ENCODE results near the gene FRMD4B. TPM values are rescaled to one million over a fixed set of nuclear protein-coding genes. Genes with fewer than 3 reads are reported as not detected.
"Not testable (repeated sequence)": the region's sequence is repeated elsewhere in the genome, so short reads cannot be mapped to it uniquely, and the experiment has no call there.

Gene FRMD4B
- total RNA-seq, 2 donors from 2014 or later: 36.7 to 38.1 TPM

- intact Hi-C loops (cut with DNase I): no loop called here
- ATAC-seq (peak; percentile 85), DNase-seq (peak; percentile 30)
Measured at GRCh38 chr3:69236812-69237707, 148.8 kb downstream of the FRMD4B start.

GRCh38 chr3:69235882-69236281, 150.0 kb downstream of the FRMD4B start:
- intact Hi-C loops (cut with DNase I): no loop called here
- DNase-seq: no peak
- ATAC-seq: no peak

- intact Hi-C loops (cut with DNase I); DNase-seq; ATAC-seq: not testable (repeated sequence)
Measured at GRCh38 chr3:69235227-69235626, 150.7 kb downstream of the FRMD4B start.

GRCh38 chr3:69232482-69232881, 153.4 kb downstream of the FRMD4B start:
- DNase-seq (no peak), ATAC-seq (no peak)
- intact Hi-C loops (cut with DNase I): no loop called here

- DNase-seq: peak; percentile 39
- peak; percentile 59 to 97 for ATAC-seq
- intact Hi-C loops (cut with DNase I): no loop called here
Measured at GRCh38 chr3:69231929-69232440, 153.9 kb downstream of the FRMD4B start.

- ATAC-seq: no peak
- no peak for DNase-seq
- intact Hi-C loops (cut with DNase I): no loop called here
Measured at GRCh38 chr3:69226071-69226470, 159.8 kb downstream of the FRMD4B start.

- ATAC-seq (no peak), DNase-seq (no peak)
- intact Hi-C loops (cut with DNase I): no loop called here
Measured at GRCh38 chr3:69219101-69219708, 166.7 kb downstream of the FRMD4B start.

- ATAC-seq: no peak
- DNase-seq: no peak
- intact Hi-C loops (cut with DNase I): no loop called here
Measured at GRCh38 chr3:69218079-69218478, 167.8 kb downstream of the FRMD4B start.

- ATAC-seq (no peak), DNase-seq (no peak)
- intact Hi-C loops (cut with DNase I): no loop called here
Measured at GRCh38 chr3:69216981-69217380, 168.9 kb downstream of the FRMD4B start.

GRCh38 chr3:69214241-69214640, 171.6 kb downstream of the FRMD4B start:
- intact Hi-C loops (cut with DNase I): no loop called here
- ATAC-seq: peak in 1 of 2 donors; percentile 25
- no peak for DNase-seq

GRCh38 chr3:69212411-69213160, 173.3 kb downstream of the FRMD4B start:
- ATAC-seq (peak in 1 of 2 donors; percentile 52), DNase-seq (no peak)
- intact Hi-C loops (cut with DNase I): no loop called here

GRCh38 chr3:69210068-69210730, 175.7 kb downstream of the FRMD4B start:
- no peak for DNase-seq
- intact Hi-C loops (cut with DNase I): no loop called here
- ATAC-seq: no peak

GRCh38 chr3:69209413-69209812, 176.5 kb downstream of the FRMD4B start:
- intact Hi-C loops (cut with DNase I): no loop called here
- no peak for ATAC-seq
- DNase-seq: no peak

GRCh38 chr3:69207031-69207430, 178.9 kb downstream of the FRMD4B start:
- ATAC-seq: no peak
- no peak for DNase-seq
- intact Hi-C loops (cut with DNase I): no loop called here

- ATAC-seq (no peak), DNase-seq (no peak)
- intact Hi-C loops (cut with DNase I): no loop called here
Measured at GRCh38 chr3:69205385-69205784, 180.5 kb downstream of the FRMD4B start.

GRCh38 chr3:69204315-69204957, 181.5 kb downstream of the FRMD4B start:
- DNase-seq (no peak), ATAC-seq (peak; percentile 61 to 66)
- intact Hi-C loops (cut with DNase I): loop anchor here in 1 of 2 donors (5.0 kb wide), 1 partner anchor 38 kb away; no protein-coding TSS in a partner anchor

GRCh38 chr3:69203631-69204314, 182.1 kb downstream of the FRMD4B start:
- DNase-seq (no peak), ATAC-seq (no peak)
- intact Hi-C loops (cut with DNase I): loop anchor here in 1 of 2 donors (5.0 kb wide), 1 partner anchor 39 kb away; no protein-coding TSS in a partner anchor

- intact Hi-C loops (cut with DNase I): loop anchor here in 1 of 2 donors (5.0 kb wide), 1 partner anchor 41 kb away; no protein-coding TSS in a partner anchor
- DNase-seq (no peak), ATAC-seq (peak in 1 of 2 donors; percentile 17)
Measured at GRCh38 chr3:69201658-69202057, 184.2 kb downstream of the FRMD4B start.
